K562 (cell line): ENCODE measurements around the gene DHRS13. TPM values are rescaled to one million over a fixed set of nuclear protein-coding genes. Genes with fewer than 3 reads are reported as not detected.

ENCODE experiments used
- DLX4 ChIP-seq: fragments of 250-450 bp; sonication (Bioruptor Pico); IDR thresholded peaks from 2 replicates; pipeline ENCODE4 v1.6.1; 2021; ENCODE audit warnings: mild to moderate bottlenecking
- E2F5 ChIP-seq: sonication (generic); formaldehyde crosslinking; IDR thresholded peaks from 2 replicates; pipeline ENCODE4 v1.8.0; 2022; ENCODE audit warnings: mild to moderate bottlenecking, missing genetic modification reagents
- EP400 ChIP-seq: fragments of 450-650 bp; IDR thresholded peaks from 2 replicates; pipeline ENCODE4 v1.6.1; 2017; ENCODE audit warnings: antibody characterized with exemption, mild to moderate bottlenecking, moderate library complexity
- ETV5 ChIP-seq: sonication (generic); formaldehyde crosslinking; IDR thresholded peaks from 2 replicates; pipeline ENCODE4 v1.4.0; 2020; ENCODE audit warnings: low read depth, mild to moderate bottlenecking, missing genetic modification reagents
- FOXM1 ChIP-seq, 2 experiments: fragments of 450-650 bp in 1 of 2; sonication (generic) in 1 of 2; formaldehyde crosslinking in 1 of 2; IDR thresholded peaks; 2 replicates each; pipeline versions ENCODE4 v1.6.1 to v1.9.0; 2017 to 2022; ENCODE audit warnings: low read depth in 2 of 2, mild to moderate bottlenecking in 2 of 2, missing genetic modification reagents in 1 of 2, moderate library complexity in 1 of 2
- KLF16 ChIP-seq: IDR thresholded peaks from 2 replicates; pipeline ENCODE4 v1.6.1; 2016; ENCODE audit warnings: antibody characterized with exemption
- MEF2D ChIP-seq: conservative IDR thresholded peaks from 2 replicates; pipeline ENCODE4 v1.6.1; 2016; ENCODE audit warnings: low read depth, missing genetic modification characterization, missing compliant biosample characterization
- MYC ChIP-seq, 2 experiments: fragments of 250-450 bp in 1 of 2; sonication (Bioruptor Pico) in 1 of 2; IDR thresholded peaks; 2 replicates each; pipeline versions ENCODE4 v1.5.1 to v1.6.1; 2012 to 2021; ENCODE audit warnings: low read depth in 2 of 2, borderline replicate concordance in 1 of 2, improper control_type of control experiment in 1 of 2, low read length in 1 of 2, mild to moderate bottlenecking in 1 of 2, moderate library complexity in 1 of 2
- PHF20 ChIP-seq: fragments of 450-650 bp; IDR thresholded peaks from 2 replicates; pipeline ENCODE4 v1.6.1; 2018; ENCODE audit not compliant: partially characterized antibody
- POLR2AphosphoS2 ChIP-seq: IDR thresholded peaks from 2 replicates; pipeline ENCODE4 v1.6.1; 2012; ENCODE audit warnings: low read length, improper control_type of control experiment
- RB1 ChIP-seq: fragments of 450-650 bp; IDR thresholded peaks from 2 replicates; pipeline ENCODE4 v1.6.1; 2017; ENCODE audit warnings: low read depth, mild to moderate bottlenecking
- SREBF2 ChIP-seq: sonication (generic); formaldehyde crosslinking; IDR thresholded peaks from 2 replicates; pipeline ENCODE4 v1.4.0; 2020; ENCODE audit warnings: mild to moderate bottlenecking, missing genetic modification reagents
- TFE3 ChIP-seq: fragments of 450-650 bp; formaldehyde crosslinking; IDR thresholded peaks from 2 replicates; pipeline ENCODE4 v1.4.0; 2020; ENCODE audit warnings: mild to moderate bottlenecking, mixed read lengths
- ZNF174 ChIP-seq: fragments of 250-450 bp; sonication (Bioruptor Pico); IDR thresholded peaks from 2 replicates; pipeline ENCODE4 v1.4.0; 2020; ENCODE audit warnings: mild to moderate bottlenecking
- ZNF224 ChIP-seq: sonication (generic); formaldehyde crosslinking; IDR thresholded peaks from 2 replicates; pipeline ENCODE4 v1.8.0; 2022; ENCODE audit warnings: mild to moderate bottlenecking, missing genetic modification reagents
- ZNF347 ChIP-seq: fragments of 450-650 bp; formaldehyde crosslinking; IDR thresholded peaks from 2 replicates; pipeline ENCODE4 v1.4.0; 2020; ENCODE audit warnings: low read depth, mild to moderate bottlenecking, moderate library complexity
- polyA plus RNA-seq, 8 experiments: library from polyadenylated mRNA; depleted of rRNA in 4 of 8; stranded (reverse) in 5 of 8; unstranded in 3 of 8; fragments of >200 nt; fragmentation: Nextera tagmentation in 2 of 8; fragmentation: Illumina TruSeq in 1 of 8; extraction: Ambion mirVana in 2 of 8; extraction: Trizol in 1 of 8; gene quantifications; 2 replicates each; pipeline versions ENCODE4 v1.2.1 to v1.2.3, GENCODE V29; 2011 to 2014; ENCODE audit warnings: inconsistent platforms in 1 of 8, missing spikeins in 1 of 8
- total RNA-seq, 7 experiments: library from RNA; depleted of rRNA in 6 of 7; stranded (reverse); fragments of >200 nt in 6 of 7; fragmentation: Illumina TruSeq in 2 of 7; extraction: Trizol in 2 of 7; gene quantifications; 2 replicates each; pipeline versions ENCODE4 v1.2.1 to v1.2.3, GENCODE V29; 2011 to 2021; ENCODE audit warnings: low replicate concordance in 1 of 7
- TF ChIP-seq, protein P1 (sequence below): fragments of 250-450 bp; sonication (Bioruptor Pico); IDR thresholded peaks from 2 replicates; pipeline ENCODE4 v1.8.0; 2021; ENCODE audit warnings: moderate library complexity, mild to moderate bottlenecking, inconsistent platforms
- TF ChIP-seq, protein P2 (sequence below): fragments of 200-800 bp; sonication (Bioruptor generic); IDR thresholded peaks from 2 replicates; pipeline ENCODE4 v1.6.1; 2017; ENCODE audit warnings: missing genetic modification characterization, missing compliant biosample characterization
- TF ChIP-seq, protein P3 (sequence below): fragments of 450-650 bp; conservative IDR thresholded peaks from 2 replicates; pipeline ENCODE4 v1.6.1; 2016; ENCODE audit warnings: missing genetic modification characterization, low read depth, mild to moderate bottlenecking, missing compliant biosample characterization, moderate library complexity

The DHRS13 gene
- total and polyA plus RNA-seq, 9 of the 15 experiments (the other 6 are each of a cell fraction or from before 2014, with no cell fraction given), result 0.32 to 52.3 (median 34.3) TPM; not detected in 1

- TF ChIP-seq, protein P1, sequence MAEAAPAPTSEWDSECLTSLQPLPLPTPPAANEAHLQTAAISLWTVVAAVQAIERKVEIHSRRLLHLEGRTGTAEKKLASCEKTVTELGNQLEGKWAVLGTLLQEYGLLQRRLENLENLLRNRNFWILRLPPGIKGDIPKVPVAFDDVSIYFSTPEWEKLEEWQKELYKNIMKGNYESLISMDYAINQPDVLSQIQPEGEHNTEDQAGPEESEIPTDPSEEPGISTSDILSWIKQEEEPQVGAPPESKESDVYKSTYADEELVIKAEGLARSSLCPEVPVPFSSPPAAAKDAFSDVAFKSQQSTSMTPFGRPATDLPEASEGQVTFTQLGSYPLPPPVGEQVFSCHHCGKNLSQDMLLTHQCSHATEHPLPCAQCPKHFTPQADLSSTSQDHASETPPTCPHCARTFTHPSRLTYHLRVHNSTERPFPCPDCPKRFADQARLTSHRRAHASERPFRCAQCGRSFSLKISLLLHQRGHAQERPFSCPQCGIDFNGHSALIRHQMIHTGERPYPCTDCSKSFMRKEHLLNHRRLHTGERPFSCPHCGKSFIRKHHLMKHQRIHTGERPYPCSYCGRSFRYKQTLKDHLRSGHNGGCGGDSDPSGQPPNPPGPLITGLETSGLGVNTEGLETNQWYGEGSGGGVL (CRISPR knock-in tag), result no peak
- TF ChIP-seq, protein P2, sequence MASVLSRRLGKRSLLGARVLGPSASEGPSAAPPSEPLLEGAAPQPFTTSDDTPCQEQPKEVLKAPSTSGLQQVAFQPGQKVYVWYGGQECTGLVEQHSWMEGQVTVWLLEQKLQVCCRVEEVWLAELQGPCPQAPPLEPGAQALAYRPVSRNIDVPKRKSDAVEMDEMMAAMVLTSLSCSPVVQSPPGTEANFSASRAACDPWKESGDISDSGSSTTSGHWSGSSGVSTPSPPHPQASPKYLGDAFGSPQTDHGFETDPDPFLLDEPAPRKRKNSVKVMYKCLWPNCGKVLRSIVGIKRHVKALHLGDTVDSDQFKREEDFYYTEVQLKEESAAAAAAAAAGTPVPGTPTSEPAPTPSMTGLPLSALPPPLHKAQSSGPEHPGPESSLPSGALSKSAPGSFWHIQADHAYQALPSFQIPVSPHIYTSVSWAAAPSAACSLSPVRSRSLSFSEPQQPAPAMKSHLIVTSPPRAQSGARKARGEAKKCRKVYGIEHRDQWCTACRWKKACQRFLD (CRISPR knock-in tag), result peak; percentile 97
- peak; percentile 96 for TF ChIP-seq RB1
- no peak for TF ChIP-seq ZNF347
- TF ChIP-seq FOXM1 (IDR thresholded peaks at IDR 0.05; ENCODE audit: low read depth), result peak; percentile 99
- no peak for TF ChIP-seq FOXM1 (CRISPR knock-in tag; IDR thresholded peaks at IDR 0.05; ENCODE audit: low read depth)
- TF ChIP-seq KLF16, result peak; percentile 100
- TF ChIP-seq SREBF2, result no peak
- no peak for TF ChIP-seq TFE3
- peak; percentile 78; the same call in 1 of the 2 replicates for TF ChIP-seq MYC (IDR thresholded peaks at IDR 0.05; ENCODE audit: low read depth, low read length)
- peak; percentile 75; the same call in 1 of the 2 replicates for TF ChIP-seq MYC (CRISPR knock-in tag; IDR thresholded peaks at IDR 0.05; ENCODE audit: borderline replicate concordance, low read depth)
- TF ChIP-seq ZNF224 (CRISPR knock-in tag), result no peak
- TF ChIP-seq ZNF174 (CRISPR knock-in tag), result no peak
- peak; percentile 89 for TF ChIP-seq ETV5
- TF ChIP-seq, protein P3, sequence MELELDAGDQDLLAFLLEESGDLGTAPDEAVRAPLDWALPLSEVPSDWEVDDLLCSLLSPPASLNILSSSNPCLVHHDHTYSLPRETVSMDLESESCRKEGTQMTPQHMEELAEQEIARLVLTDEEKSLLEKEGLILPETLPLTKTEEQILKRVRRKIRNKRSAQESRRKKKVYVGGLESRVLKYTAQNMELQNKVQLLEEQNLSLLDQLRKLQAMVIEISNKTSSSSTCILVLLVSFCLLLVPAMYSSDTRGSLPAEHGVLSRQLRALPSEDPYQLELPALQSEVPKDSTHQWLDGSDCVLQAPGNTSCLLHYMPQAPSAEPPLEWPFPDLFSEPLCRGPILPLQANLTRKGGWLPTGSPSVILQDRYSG (tag), result peak; percentile 38; the same call in 1 of the 2 replicates
- peak; percentile 71; the same call in 1 of the 2 replicates for TF ChIP-seq MEF2D (tag)
- no peak for TF ChIP-seq PHF20
- TF ChIP-seq EP400, result peak; percentile 80
- TF ChIP-seq E2F5 (CRISPR knock-in tag), result no peak
- TF ChIP-seq POLR2AphosphoS2, result no peak
- TF ChIP-seq DLX4 (CRISPR knock-in tag), result no peak
Measured at GRCh38 chr17:28864991-28865849, 37.7 kb downstream of the DHRS13 start (continued).
